PFSK-1 (cell line): ENCODE data around the gene PTPN14.

ENCODE experiments used
- TAF1 ChIP-seq: IDR thresholded peaks from 2 replicates; pipeline ENCODE4 v1.6.1; 2012; ENCODE audit warnings: low read length, control low read depth, borderline replicate concordance; ENCODE audit not compliant: insufficient read depth
- TF ChIP-seq, protein P1 (sequence below), 2 experiments: IDR thresholded peaks; 2 replicates each; pipeline versions ENCODE4 v1.6.1 to v1.8.0; 2011 to 2012; ENCODE audit warnings: low read depth in 2 of 2, low read length in 2 of 2, control low read depth in 1 of 2, inconsistent platforms in 1 of 2, mild to moderate bottlenecking in 1 of 2, moderate library complexity in 1 of 2; ENCODE audit not compliant: insufficient read depth in 1 of 2

DNA sequence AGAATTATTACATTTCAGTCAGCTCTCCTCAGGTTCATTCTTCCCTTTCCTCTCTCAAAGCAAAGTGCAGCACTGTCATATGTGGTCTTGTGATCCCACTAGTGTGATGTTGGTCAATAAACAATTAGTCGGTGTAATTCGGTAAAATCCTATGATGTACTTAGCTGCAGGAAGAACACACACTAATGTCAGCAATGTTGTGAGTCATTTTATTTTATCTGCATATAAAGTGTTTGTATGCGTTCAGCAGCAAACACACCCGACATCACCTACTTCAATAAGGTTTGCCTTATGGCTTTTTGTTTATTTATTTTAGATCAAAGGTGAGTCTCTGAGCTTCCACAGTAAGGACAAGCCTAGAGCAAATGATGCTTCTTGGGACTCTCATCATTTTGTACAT is 47.8 kb downstream of the PTPN14 start:
- TF ChIP-seq, protein P1, sequence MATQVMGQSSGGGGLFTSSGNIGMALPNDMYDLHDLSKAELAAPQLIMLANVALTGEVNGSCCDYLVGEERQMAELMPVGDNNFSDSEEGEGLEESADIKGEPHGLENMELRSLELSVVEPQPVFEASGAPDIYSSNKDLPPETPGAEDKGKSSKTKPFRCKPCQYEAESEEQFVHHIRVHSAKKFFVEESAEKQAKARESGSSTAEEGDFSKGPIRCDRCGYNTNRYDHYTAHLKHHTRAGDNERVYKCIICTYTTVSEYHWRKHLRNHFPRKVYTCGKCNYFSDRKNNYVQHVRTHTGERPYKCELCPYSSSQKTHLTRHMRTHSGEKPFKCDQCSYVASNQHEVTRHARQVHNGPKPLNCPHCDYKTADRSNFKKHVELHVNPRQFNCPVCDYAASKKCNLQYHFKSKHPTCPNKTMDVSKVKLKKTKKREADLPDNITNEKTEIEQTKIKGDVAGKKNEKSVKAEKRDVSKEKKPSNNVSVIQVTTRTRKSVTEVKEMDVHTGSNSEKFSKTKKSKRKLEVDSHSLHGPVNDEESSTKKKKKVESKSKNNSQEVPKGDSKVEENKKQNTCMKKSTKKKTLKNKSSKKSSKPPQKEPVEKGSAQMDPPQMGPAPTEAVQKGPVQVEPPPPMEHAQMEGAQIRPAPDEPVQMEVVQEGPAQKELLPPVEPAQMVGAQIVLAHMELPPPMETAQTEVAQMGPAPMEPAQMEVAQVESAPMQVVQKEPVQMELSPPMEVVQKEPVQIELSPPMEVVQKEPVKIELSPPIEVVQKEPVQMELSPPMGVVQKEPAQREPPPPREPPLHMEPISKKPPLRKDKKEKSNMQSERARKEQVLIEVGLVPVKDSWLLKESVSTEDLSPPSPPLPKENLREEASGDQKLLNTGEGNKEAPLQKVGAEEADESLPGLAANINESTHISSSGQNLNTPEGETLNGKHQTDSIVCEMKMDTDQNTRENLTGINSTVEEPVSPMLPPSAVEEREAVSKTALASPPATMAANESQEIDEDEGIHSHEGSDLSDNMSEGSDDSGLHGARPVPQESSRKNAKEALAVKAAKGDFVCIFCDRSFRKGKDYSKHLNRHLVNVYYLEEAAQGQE (IDR thresholded peaks at IDR 0.05; ENCODE audit: insufficient read depth in 1 of 2, low read depth in 2 of 2, low read length in 2 of 2), result no peak
- no peak for TF ChIP-seq TAF1
